Endothelial cell of umbilical vein (primary cell): ENCODE results near the gene ACTN1. TPM values are rescaled to one million over a fixed set of nuclear protein-coding genes. Genes with fewer than 3 reads are reported as not detected.
A peak's percentile ranks its signal among the peaks of the same experiment; 100 is the strongest.

ENCODE experiments used
- BruUV-seq: library from RNA; stranded (reverse); fragments of 400-500 nt; replicated peaks from 2 replicates; lab custom pipeline; 2021; lab: Mats Ljungman, UMichigan
- CTCF ChIA-PET: fragments of 300-600, 350-600 bp; sonication (Branson Sonifier 250); formaldehyde crosslinking; loops from one replicate; lab custom pipeline; 2021; ENCODE audit warnings: antibody characterized with exemption, inconsistent platforms; lab: Charles Lee
- POLR2A ChIA-PET: fragments of 300-600, 350-600 bp; sonication (Branson Sonifier 250); formaldehyde crosslinking; loops from one replicate; lab custom pipeline; 2021; ENCODE audit warnings: antibody characterized with exemption, inconsistent platforms; lab: Charles Lee
- DNase-seq: peaks from one replicate; pipeline ENCODE4 v3.0.0-alpha.2; 2011; ENCODE audit warnings: low read depth, low spot score
- FAIRE-seq: peaks from 2 replicates; lab custom pipeline; 2011; peaks lifted over from hg19 to GRCh38; lab: Jason Lieb, UNC
- H2AFZ ChIP-seq: 2 replicates; pipeline ENCODE4 v1.6.0; 2012; ENCODE audit warnings: low read depth, low read length, control low read depth, inconsistent platforms
- H3K27ac ChIP-seq: 2 replicates; pipeline ENCODE4 v1.5.1; 2011; ENCODE audit warnings: low read depth, mild to moderate bottlenecking, control low read depth, low read length, moderate library complexity; ENCODE audit not compliant: insufficient read depth
- H3K27me3 ChIP-seq, 2 experiments: 2 replicates each; pipeline versions ENCODE4 v1.6.0 to v1.6.1; 2011; ENCODE audit warnings: low read length in 2 of 2, mixed read lengths in 1 of 2; ENCODE audit not compliant: control insufficient read depth in 2 of 2, insufficient read depth in 2 of 2
- H3K36me3 ChIP-seq, 2 experiments: 2 replicates in 1 of 2; 3 replicates in 1 of 2; pipeline ENCODE4 v1.5.1; 2011; ENCODE audit warnings: low read length in 2 of 2, mild to moderate bottlenecking in 1 of 2, moderate library complexity in 1 of 2; ENCODE audit not compliant: control insufficient read depth in 2 of 2, insufficient read depth in 2 of 2; ENCODE audit errors: extremely low read depth in 1 of 2
- H3K4me1 ChIP-seq: 3 replicates; pipeline ENCODE4 v1.5.1; 2011; ENCODE audit warnings: mild to moderate bottlenecking, low read length; ENCODE audit not compliant: control insufficient read depth, insufficient read depth; ENCODE audit errors: extremely low read depth
- H3K4me2 ChIP-seq: 2 replicates; pipeline ENCODE4 v1.6.1; 2011; ENCODE audit warnings: low read length, control low read depth, mixed read lengths; ENCODE audit not compliant: insufficient read depth
- H3K4me3 ChIP-seq, 3 experiments: fragments of 200-600 bp in 1 of 3; sonication (generic), shearing (Covaris generic) in 1 of 3; replicated peaks in 1 of 3; 2 replicates each; pipeline ENCODE4 v1.5.1; 2011 to 2016; ENCODE audit warnings: control low read depth in 3 of 3, low read length in 3 of 3, mild to moderate bottlenecking in 2 of 3, inconsistent platforms in 1 of 3, low read depth in 1 of 3, moderate library complexity in 1 of 3; ENCODE audit not compliant: insufficient read depth in 1 of 3
- H3K79me2 ChIP-seq: 2 replicates; pipeline ENCODE4 v1.6.0; 2012; ENCODE audit warnings: low read length, inconsistent platforms; ENCODE audit not compliant: control insufficient read depth, insufficient read depth
- H3K9ac ChIP-seq: replicated peaks from 2 replicates; pipeline ENCODE3; 2011; ENCODE audit warnings: low read length, control low read depth; ENCODE audit not compliant: insufficient read depth; ENCODE audit errors: extremely low read depth
- H3K9me1 ChIP-seq: replicated peaks from 3 replicates; pipeline ENCODE4 v1.6.0; 2011; ENCODE audit warnings: mild to moderate bottlenecking, low read length; ENCODE audit not compliant: control insufficient read depth, insufficient read depth; ENCODE audit errors: extremely low read depth
- H3K9me3 ChIP-seq: replicated peaks from 2 replicates; pipeline ENCODE4 v1.5.1; 2012; ENCODE audit warnings: low read length, inconsistent platforms; ENCODE audit not compliant: control insufficient read depth, insufficient read depth
- H4K20me1 ChIP-seq: replicated peaks from 2 replicates; pipeline ENCODE3; 2011; ENCODE audit warnings: mild to moderate bottlenecking, low read length; ENCODE audit not compliant: control insufficient read depth, insufficient read depth; ENCODE audit errors: extremely low read depth
- CTCF ChIP-seq, 2 donors: IDR thresholded peaks; 1 replicate in 1 of 2; 2 replicates in 1 of 2; pipeline ENCODE4 v1.5.1; 2011; ENCODE audit warnings: low read length in 2 of 2, mild to moderate bottlenecking in 2 of 2, moderate library complexity in 2 of 2, control low read depth in 1 of 2, inconsistent platforms in 1 of 2, low read depth in 1 of 2; ENCODE audit not compliant: insufficient read depth in 1 of 2; ENCODE audit errors: extremely low read depth in 1 of 2
- EZH2 ChIP-seq: IDR thresholded peaks from 2 replicates; pipeline ENCODE4 v1.6.1; 2012; ENCODE audit warnings: borderline replicate concordance, low read depth, mild to moderate bottlenecking, moderate library complexity, low read length, inconsistent platforms; ENCODE audit not compliant: severe bottlenecking
- FOS ChIP-seq: IDR thresholded peaks from 2 replicates; pipeline ENCODE4 v1.6.1; 2011; ENCODE audit warnings: mild to moderate bottlenecking, low read length, moderate library complexity, borderline replicate concordance; ENCODE audit not compliant: insufficient read depth
- GATA2 ChIP-seq: IDR thresholded peaks from 2 replicates; pipeline ENCODE4 v1.7.0; 2011; ENCODE audit warnings: low read depth, mild to moderate bottlenecking, moderate library complexity, mixed read lengths, low read length; ENCODE audit not compliant: insufficient read length, insufficient read depth
- JUN ChIP-seq: IDR thresholded peaks from 2 replicates; pipeline ENCODE4 v1.6.1; 2011; ENCODE audit warnings: borderline replicate concordance, low read depth; ENCODE audit not compliant: insufficient read length, insufficient read depth
- MAX ChIP-seq: IDR thresholded peaks from 2 replicates; pipeline ENCODE4 v1.6.1; 2011; ENCODE audit not compliant: insufficient read depth, insufficient read length
- MYC ChIP-seq: IDR thresholded peaks from one replicate; pipeline ENCODE4 v1.6.1; 2011; ENCODE audit warnings: mild to moderate bottlenecking, low read depth, low read length
- POLR2A ChIP-seq: IDR thresholded peaks from 2 replicates; pipeline ENCODE4 v1.6.1; 2012; ENCODE audit warnings: low read depth, mild to moderate bottlenecking, control low read depth, low read length
- POLR2AphosphoS5 ChIP-seq: IDR thresholded peaks from 2 replicates; pipeline ENCODE4 v1.6.1; 2012; ENCODE audit warnings: low read depth, mild to moderate bottlenecking, control low read depth, low read length, moderate library complexity; ENCODE audit not compliant: insufficient read depth
- dilution Hi-C: fragments of 300-500 bp; cut with MboI; formaldehyde crosslinking; loops from one replicate; pipeline ENCODE4 v1.15.0; 2019; ENCODE audit warnings: low sequenced_read_pairs; ENCODE audit not compliant: extremely low pct_ligation_motif_present
- intact Hi-C: fragments of 100-400 bp; cut with micrococcal nuclease; formaldehyde crosslinking; loops from one replicate; pipeline ENCODE4 v1.10.0; 2022
- polyA plus RNA-seq, 4 experiments: library from polyadenylated mRNA; depleted of rRNA in 3 of 4; stranded (reverse) in 3 of 4; unstranded in 1 of 4; fragments of >200 nt; gene quantifications; 2 replicates each; pipeline versions ENCODE4 v1.2.1 to v1.2.3, GENCODE V29; 2011 to 2012; ENCODE audit warnings: missing spikeins in 1 of 4
- total RNA-seq: library from RNA; stranded (reverse); gene quantifications from 2 replicates; pipeline ENCODE4 v1.2.3, GENCODE V29; 2021

ACTN1 gene
- total and polyA plus RNA-seq, 2 donors (not counting 3 experiments of a cell fraction or from before 2014, with no cell fraction given) = 442 to 463 TPM

- BruUV-seq = TSS peak; percentile 75
- intact Hi-C loops = loop anchor here (2.0 kb wide), 1 partner anchor 28 kb away; no protein-coding TSS in a partner anchor
- peaks cover 52% of the 10 kb centered on the region for H3K4me1 ChIP-seq
Observed at GRCh38 chr14:68978172-68978911, 760 bp downstream of the ACTN1 start.

More at GRCh38 chr14:68978172-68978911, 760 bp downstream of the ACTN1 start:
- Histone ChIP-seq H3K36me3 (peaks cover 11 to 14% of the 10 kb centered on the region in 2 experiments), H3K9ac (peak overlapping the region; percentile 93), H3K4me2 (peak overlapping the region; percentile 28), H3K9me1 (no peaks in the 10 kb centered on the region), H2AFZ (no peak overlapping the region), H3K9me3 (no peaks in the 10 kb centered on the region), H3K4me3 (peak overlapping the region; percentile 68 to 92 (median 79)), H4K20me1 (no peaks in the 10 kb centered on the region), H3K27ac (peak overlapping the region; percentile 84), H3K79me2 (peaks cover 53% of the 10 kb centered on the region), H3K27me3 (no peaks in the 10 kb centered on the region)
- TF ChIP-seq MAX = no peak
- TF ChIP-seq POLR2AphosphoS5 = no peak
- TF ChIP-seq MYC = no peak
- no peak for TF ChIP-seq FOS
- no peak for TF ChIP-seq JUN
- TF ChIP-seq EZH2 = no peak
- no peak for TF ChIP-seq GATA2
- TF ChIP-seq POLR2A = no peak
- no peak for TF ChIP-seq CTCF (IDR thresholded peaks at IDR 0.05; ENCODE audit: extremely low read depth in 1 of 2, insufficient read depth in 1 of 2, low read depth in 1 of 2, low read length in 2 of 2)
- ChIA-PET POLR2A (interaction anchor here (0.5 to 2.1 kb wide), 10 partner anchors 16 to 511 kb away, joined by 3 to 14 read pairs (median 4); no protein-coding TSS in a partner anchor), CTCF (interaction anchor here (0.7 to 2.6 kb wide), 17 partner anchors 9 to 129 kb away, joined by 3 to 15 read pairs (median 5); no protein-coding TSS in a partner anchor)
- DNase-seq (peak; percentile 43), FAIRE-seq (peak; percentile 42)
- dilution Hi-C loops = no loop called here
